Naive thymus-derived CD8-positive, alpha-beta T cell (primary cell): Measurements from ENCODE around the gene CDH4. TPM values are rescaled to one million over a fixed set of nuclear protein-coding genes. Genes with fewer than 3 reads are reported as not detected.

Source experiments
- ATAC-seq, 2 donors: fragments of 150-1000 bp; cut with Tn5 transposase in 1 of 2; sonication (Bioruptor Pico), chemical (Tn5 transposase) in 1 of 2; 1 replicate in 1 of 2; 2 replicates in 1 of 2; pipeline ENCODE4 v1.10.0; 2021; ENCODE audit warnings: mild to moderate bottlenecking in 2 of 2, moderate library complexity in 2 of 2
- POLR2A ChIA-PET: fragments of 350-600 bp; sonication (Branson Sonifier 250); formaldehyde crosslinking; loops from one replicate; lab custom pipeline; 2021; ENCODE audit warnings: antibody characterized with exemption; lab: Charles Lee
- DNase-seq, 10 donors: peaks; one replicate each; pipeline versions ENCODE4 v3.0.0 to v3.0.0-alpha.2; 2020 to 2022
- H3K27ac Mint-ChIP-seq, 10 donors: one replicate each; pipeline ENCODE4 v1.8.0; 2020 to 2022; ENCODE audit warnings: mild to moderate bottlenecking in 10 of 10, mixed read lengths in 10 of 10, moderate library complexity in 4 of 10, inconsistent platforms in 1 of 10
- H3K27me3 Mint-ChIP-seq, 5 donors: one replicate each; pipeline ENCODE4 v1.8.0; 2021 to 2022; ENCODE audit warnings: mixed read lengths in 5 of 5
- H3K36me3 Mint-ChIP-seq, 3 donors: one replicate each; pipeline ENCODE4 v1.8.0; 2020 to 2022; ENCODE audit warnings: mixed read lengths in 3 of 3, mild to moderate bottlenecking in 2 of 3, inconsistent platforms in 1 of 3
- H3K4me1 Mint-ChIP-seq, 4 donors: one replicate each; pipeline ENCODE4 v1.8.0; 2021 to 2022; ENCODE audit warnings: mixed read lengths in 4 of 4
- H3K4me3 Mint-ChIP-seq, 10 donors: one replicate each; pipeline ENCODE4 v1.8.0; 2020 to 2022; ENCODE audit warnings: mild to moderate bottlenecking in 10 of 10, mixed read lengths in 10 of 10, moderate library complexity in 6 of 10, inconsistent platforms in 1 of 10
- H3K9me3 Mint-ChIP-seq, 9 donors: one replicate each; pipeline ENCODE4 v1.8.0; 2020 to 2022; ENCODE audit warnings: mixed read lengths in 9 of 9, mild to moderate bottlenecking in 3 of 9, inconsistent platforms in 1 of 9, moderate library complexity in 1 of 9
- polyA plus RNA-seq, 3 donors: library from polyadenylated mRNA; unstranded; fragments of 300-500 nt; fragmentation: Illumina TruSeq; gene quantifications; one replicate each; pipeline ENCODE4 v1.2.3, GENCODE V29; 2021
- total RNA-seq, 8 experiments: library from RNA in 2 of 8; stranded (reverse) in 2 of 8; gene quantifications; one replicate each; pipeline ENCODE4 v1.2.3 and lab custom pipeline; 2021 to 2026

CDH4 gene
- total and polyA plus RNA-seq, 5 experiments from 2014 or later: 0.07 to 0.44 (median 0.15) TPM; not detected in 1

GRCh38 chr20:61735503-61735785 is 483.4 kb downstream of the CDH4 start:
- Mint-ChIP-seq H3K27me3 (peaks cover 0 to 27% (median 17%) of the 10 kb centered on the region in 5 donors), H3K4me1 (peaks cover 0 to 1% (median 0%) of the 10 kb centered on the region in 4 donors), H3K27ac (peak overlapping the region in 1 of 10 donors; percentile 58), H3K36me3 (no peaks in the 10 kb centered on the region), H3K9me3 (peaks cover 0 to 3% (median 0%) of the 10 kb centered on the region in 9 donors), H3K4me3 (no peak overlapping the region)
- DNase-seq (no peak), ATAC-seq (no peak)
- POLR2A ChIA-PET: no interaction called here

GRCh38 chr20:61736001-61736635 is 484.1 kb downstream of the CDH4 start:
- Mint-ChIP-seq H3K27me3 (peaks cover 0 to 27% (median 17%) of the 10 kb centered on the region in 5 donors), H3K27ac (peak overlapping the region in 2 of 10 donors; percentile 52 to 58), H3K36me3 (no peaks in the 10 kb centered on the region), H3K9me3 (peaks cover 0 to 3% (median 0%) of the 10 kb centered on the region in 9 donors), H3K4me1 (peaks cover 0 to 1% (median 0%) of the 10 kb centered on the region in 4 donors), H3K4me3 (no peak overlapping the region)
- ATAC-seq (no peak), DNase-seq (peak in 1 of 10 donors; percentile 52)
- POLR2A ChIA-PET: no interaction called here

- H3K4me3 Mint-ChIP-seq: no peak overlapping the region
- peaks cover 0 to 1% (median 0%) of the 10 kb centered on the region in 4 donors for H3K4me1 Mint-ChIP-seq
- DNase-seq: no peak
- ATAC-seq: no peak
- H3K36me3 Mint-ChIP-seq: no peaks in the 10 kb centered on the region
- H3K27me3 Mint-ChIP-seq: peaks cover 0 to 27% (median 17%) of the 10 kb centered on the region in 5 donors
- POLR2A ChIA-PET: no interaction called here
- H3K27ac Mint-ChIP-seq: no peak overlapping the region
- peaks cover 0 to 3% (median 0%) of the 10 kb centered on the region in 9 donors for H3K9me3 Mint-ChIP-seq
Observed at GRCh38 chr20:61736751-61737310, 484.8 kb downstream of the CDH4 start.

GRCh38 chr20:61737346-61737745 is 485.3 kb downstream of the CDH4 start:
- peak in 1 of 10 donors; percentile 40 for DNase-seq
- POLR2A ChIA-PET: no interaction called here
- H3K9me3 Mint-ChIP-seq: peaks cover 0 to 3% (median 0%) of the 10 kb centered on the region in 9 donors
- peaks cover 0 to 27% (median 17%) of the 10 kb centered on the region in 5 donors for H3K27me3 Mint-ChIP-seq
- H3K4me3 Mint-ChIP-seq: no peak overlapping the region
- H3K4me1 Mint-ChIP-seq: peaks cover 0 to 1% (median 0%) of the 10 kb centered on the region in 4 donors
- no peak for ATAC-seq
- H3K36me3 Mint-ChIP-seq: no peaks in the 10 kb centered on the region
- H3K27ac Mint-ChIP-seq: no peak overlapping the region

DNA sequence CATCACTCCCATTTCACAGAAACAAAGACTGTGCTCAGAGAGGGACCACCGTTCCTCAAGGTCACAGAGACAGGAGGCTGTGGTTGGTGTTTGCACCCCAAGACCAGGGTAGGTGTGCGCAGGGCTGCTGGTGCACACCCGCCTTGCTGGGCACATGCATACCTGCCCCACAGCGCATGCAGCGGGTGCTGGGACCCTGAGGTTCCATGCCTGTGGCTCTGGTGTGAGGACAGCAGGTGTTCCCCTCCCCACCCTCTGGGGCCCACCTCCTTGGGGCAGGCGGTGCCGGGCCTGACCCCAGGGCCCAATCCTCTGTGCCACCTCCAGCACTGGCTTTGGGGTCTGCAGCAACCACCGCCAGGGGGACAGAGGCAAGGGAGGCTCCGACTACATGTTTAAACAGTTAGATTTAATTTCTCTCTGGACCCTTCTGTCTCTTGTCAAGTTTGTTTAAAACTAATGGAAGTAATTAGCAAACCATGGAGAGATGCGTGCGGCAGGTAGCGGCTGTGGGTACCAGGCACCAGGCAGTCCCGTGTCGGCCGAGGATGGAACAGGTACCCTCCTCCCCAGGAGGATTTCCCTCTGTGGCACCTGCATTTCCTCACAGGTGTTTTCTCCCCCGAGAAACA is 485.9 kb downstream of the CDH4 start:
- H3K27ac Mint-ChIP-seq: no peak overlapping the region
- H3K4me1 Mint-ChIP-seq: peaks cover 0 to 1% (median 0%) of the 10 kb centered on the region in 4 donors
- peaks cover 0 to 3% (median 0%) of the 10 kb centered on the region in 9 donors for H3K9me3 Mint-ChIP-seq
- DNase-seq (peak in 1 of 10 donors; percentile 55), ATAC-seq (no peak)
- peaks cover 0 to 24% (median 15%) of the 10 kb centered on the region in 5 donors for H3K27me3 Mint-ChIP-seq
- POLR2A ChIA-PET: no interaction called here
- no peaks in the 10 kb centered on the region for H3K36me3 Mint-ChIP-seq
- no peak overlapping the region for H3K4me3 Mint-ChIP-seq

DNA sequence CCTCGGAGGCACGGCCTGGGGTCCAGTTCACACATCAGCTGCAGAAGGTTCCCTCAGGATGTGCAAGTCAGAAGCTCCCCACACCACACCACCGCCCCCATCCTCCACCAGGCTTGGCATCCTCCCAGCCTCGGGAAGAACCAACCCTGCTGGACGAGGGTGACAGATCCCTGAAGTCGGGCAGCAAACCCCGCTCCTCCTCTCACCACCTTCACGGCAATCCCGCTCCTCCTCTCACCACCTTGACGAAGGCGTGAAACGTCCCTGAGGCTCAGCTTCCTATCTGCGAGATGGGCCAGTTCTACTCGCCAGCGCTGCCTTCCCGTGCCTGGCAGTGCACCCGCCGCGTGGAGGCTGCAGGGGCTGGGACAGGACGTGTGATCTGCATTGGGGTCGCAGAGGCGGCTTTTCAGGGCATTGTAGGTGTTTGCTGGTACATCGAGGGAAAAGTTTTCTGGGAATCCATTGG is 486.6 kb downstream of the CDH4 start:
- DNase-seq: peak in 1 of 10 donors; percentile 21
- Mint-ChIP-seq H3K9me3 (no peaks in the 10 kb centered on the region), H3K36me3 (no peaks in the 10 kb centered on the region), H3K4me1 (peaks cover 0 to 1% (median 0%) of the 10 kb centered on the region in 4 donors), H3K4me3 (no peak overlapping the region), H3K27ac (no peak overlapping the region), H3K27me3 (peaks cover 0 to 18% (median 11%) of the 10 kb centered on the region in 5 donors)
- no peak for ATAC-seq
- POLR2A ChIA-PET: no interaction called here

DNA sequence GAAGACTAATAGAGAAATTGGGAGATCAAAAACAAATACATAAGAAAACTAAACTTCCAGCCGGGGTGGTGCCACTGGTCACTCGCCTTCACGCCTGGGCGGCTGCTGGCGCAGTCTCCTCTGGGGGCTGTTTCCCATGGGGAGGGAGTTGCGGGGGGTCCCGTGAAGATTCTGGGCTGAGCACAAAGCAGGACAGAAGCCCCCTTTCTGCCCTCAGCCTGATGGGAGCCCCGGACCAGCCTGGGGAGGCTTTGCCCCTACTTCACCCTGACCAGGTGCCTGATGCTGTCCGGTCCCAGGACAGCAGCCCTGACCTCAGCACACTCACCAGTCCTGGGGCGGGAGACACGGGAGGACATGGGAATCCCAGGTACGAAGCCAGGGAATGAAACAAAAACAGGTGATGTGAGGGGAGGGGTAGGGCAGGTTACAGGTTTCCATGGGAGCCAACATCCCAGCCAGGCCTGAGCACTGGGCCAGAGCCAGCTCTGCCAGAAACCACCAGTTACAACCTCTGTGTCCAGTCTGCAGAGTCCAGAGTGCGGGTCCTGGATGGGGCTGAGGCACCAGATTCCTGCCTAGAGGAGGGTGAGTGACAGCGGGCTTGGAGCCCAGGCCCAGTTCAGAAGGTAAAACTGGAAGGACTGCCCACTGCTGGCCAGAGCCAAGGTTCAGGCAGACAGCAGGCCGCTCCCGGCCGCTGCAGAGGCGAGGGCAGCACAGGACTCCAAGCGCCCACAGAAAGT is 487.2 kb downstream of the CDH4 start:
- ATAC-seq (no peak), DNase-seq (peak in 1 of 10 donors; percentile 45)
- H3K4me3 Mint-ChIP-seq: no peak overlapping the region
- no peak overlapping the region for H3K27ac Mint-ChIP-seq
- H3K9me3 Mint-ChIP-seq: no peaks in the 10 kb centered on the region
- H3K4me1 Mint-ChIP-seq: peaks cover 0 to 1% (median 0%) of the 10 kb centered on the region in 4 donors
- peaks cover 0 to 18% (median 11%) of the 10 kb centered on the region in 5 donors for H3K27me3 Mint-ChIP-seq
- H3K36me3 Mint-ChIP-seq: no peaks in the 10 kb centered on the region
- POLR2A ChIA-PET: no interaction called here

DNA sequence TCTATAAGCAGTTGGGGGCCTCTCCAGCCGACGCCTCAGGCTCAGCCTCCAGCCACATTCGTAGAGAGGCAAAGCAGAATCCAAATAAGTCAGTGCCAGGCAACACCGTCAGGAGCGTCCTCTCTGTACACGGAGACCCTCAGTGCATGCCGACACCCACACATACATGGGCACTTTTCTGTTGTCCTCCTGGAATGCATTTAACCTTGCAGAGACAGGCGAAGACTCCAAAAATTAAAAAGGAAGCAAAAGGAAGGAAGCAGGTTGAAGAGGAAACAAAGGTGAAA is 487.7 kb downstream of the CDH4 start:
- H3K36me3 Mint-ChIP-seq: no peaks in the 10 kb centered on the region
- DNase-seq (peak in 1 of 10 donors; percentile 11), ATAC-seq (no peak)
- H3K27me3 Mint-ChIP-seq: peaks cover 0 to 18% (median 11%) of the 10 kb centered on the region in 5 donors
- no peak overlapping the region for H3K27ac Mint-ChIP-seq
- peaks cover 0 to 1% (median 0%) of the 10 kb centered on the region in 4 donors for H3K4me1 Mint-ChIP-seq
- no peaks in the 10 kb centered on the region for H3K9me3 Mint-ChIP-seq
- POLR2A ChIA-PET: no interaction called here
- H3K4me3 Mint-ChIP-seq: no peak overlapping the region

GRCh38 chr20:61742097-61742825 is 490.2 kb downstream of the CDH4 start:
- Mint-ChIP-seq H3K9me3 (peaks cover 0 to 7% (median 3%) of the 10 kb centered on the region in 9 donors), H3K27ac (peak overlapping the region in 1 of 10 donors; percentile 57)
- no peak for DNase-seq

DNA sequence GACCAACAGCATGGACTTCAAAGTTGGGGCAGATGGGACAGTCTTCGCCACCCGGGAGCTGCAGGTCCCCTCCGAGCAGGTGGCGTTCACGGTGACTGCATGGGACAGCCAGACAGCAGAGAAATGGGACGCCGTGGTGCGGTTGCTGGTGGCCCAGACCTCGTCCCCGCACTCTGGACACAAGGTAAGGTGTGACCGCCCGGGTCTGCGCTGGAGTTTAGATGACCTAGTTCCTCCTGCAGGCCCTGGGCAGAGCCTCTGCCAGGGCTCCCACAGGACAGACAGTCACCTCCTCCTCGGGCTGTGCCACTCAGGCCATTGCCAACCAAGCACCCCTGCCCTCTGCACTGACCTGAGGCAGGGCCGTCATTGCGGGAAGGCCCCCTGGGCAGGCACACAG is 491.5 kb downstream of the CDH4 start:
- Mint-ChIP-seq H3K27me3 (peaks cover 0 to 8% (median 3%) of the 10 kb centered on the region in 5 donors), H3K9me3 (peaks cover 0 to 18% (median 3%) of the 10 kb centered on the region in 9 donors), H3K36me3 (peaks cover 0 to 5% (median 0%) of the 10 kb centered on the region in 3 donors), H3K4me1 (no peaks in the 10 kb centered on the region), H3K4me3 (no peak overlapping the region), H3K27ac (no peak overlapping the region)
- POLR2A ChIA-PET: no interaction called here
- ATAC-seq: no peak
- no peak for DNase-seq

More at GRCh38 chr20:61742097-61742825, 490.2 kb downstream of the CDH4 start:
- Mint-ChIP-seq H3K27me3 (peaks cover 0 to 11% (median 6%) of the 10 kb centered on the region in 5 donors), H3K4me1 (no peaks in the 10 kb centered on the region), H3K4me3 (no peak overlapping the region), H3K36me3 (no peaks in the 10 kb centered on the region)
- ATAC-seq: no peak
- POLR2A ChIA-PET: no interaction called here

GRCh38 chr20:61744691-61745396 is 492.8 kb downstream of the CDH4 start:
- H3K4me1 Mint-ChIP-seq: no peaks in the 10 kb centered on the region
- no peak overlapping the region for H3K4me3 Mint-ChIP-seq
- peaks cover 0 to 8% (median 3%) of the 10 kb centered on the region in 5 donors for H3K27me3 Mint-ChIP-seq
- DNase-seq (peak in 1 of 10 donors; percentile 31), ATAC-seq (no peak)
- H3K9me3 Mint-ChIP-seq: peaks cover 0 to 26% (median 3%) of the 10 kb centered on the region in 9 donors
- POLR2A ChIA-PET: no interaction called here
- H3K36me3 Mint-ChIP-seq: peaks cover 0 to 5% (median 0%) of the 10 kb centered on the region in 3 donors
- H3K27ac Mint-ChIP-seq: no peak overlapping the region
